Karpas-422 (cell line): ENCODE data around the gene ABCA3. TPM values are rescaled to one million over a fixed set of nuclear protein-coding genes. Genes with fewer than 3 reads are reported as not detected.

Source experiments
- DNase-seq: peaks from one replicate; pipeline ENCODE4 v3.0.0-alpha.2; 2015
- H2AFZ ChIP-seq: fragments of 200-600 bp; sonication (generic); 2 replicates; pipeline ENCODE4 v1.6.1; 2014; ENCODE audit warnings: antibody characterized with exemption, low read length, mixed read lengths
- H3K27ac ChIP-seq: fragments of 200-600 bp; sonication (generic); 2 replicates; pipeline ENCODE4 v1.5.1; 2014; ENCODE audit warnings: mild to moderate bottlenecking, low read length, moderate library complexity
- H3K27me3 ChIP-seq: fragments of 200-600 bp; sonication (generic); 2 replicates; pipeline ENCODE4 v1.6.1; 2014; ENCODE audit warnings: low read length, mixed read lengths
- H3K36me3 ChIP-seq: fragments of 200-600 bp; sonication (generic); 2 replicates; pipeline ENCODE4 v1.6.1; 2014; ENCODE audit warnings: low read length, mixed read lengths; ENCODE audit not compliant: insufficient read depth
- H3K4me1 ChIP-seq: fragments of 200-600 bp; sonication (generic); 2 replicates; pipeline ENCODE4 v1.6.1; 2014; ENCODE audit warnings: mild to moderate bottlenecking, low read length, mixed read lengths
- H3K4me2 ChIP-seq: fragments of 200-600 bp; sonication (generic); 2 replicates; pipeline ENCODE4 v1.6.1; 2014; ENCODE audit warnings: low read length, low read depth, mild to moderate bottlenecking; ENCODE audit not compliant: poor library complexity, severe bottlenecking
- H3K4me3 ChIP-seq: fragments of 200-600 bp; sonication (generic); 2 replicates; pipeline ENCODE4 v1.5.1; 2014; ENCODE audit warnings: mild to moderate bottlenecking, antibody characterized with exemption, low read length, mixed read lengths
- H3K79me2 ChIP-seq: fragments of 200-600 bp; sonication (generic); 2 replicates; pipeline ENCODE4 v1.6.1; 2014; ENCODE audit warnings: mild to moderate bottlenecking, low read length, mixed read lengths
- H3K9ac ChIP-seq: fragments of 200-600 bp; sonication (generic); 2 replicates; pipeline ENCODE4 v1.6.0; 2014; ENCODE audit warnings: low read length
- H3K9me2 ChIP-seq: fragments of 200-600 bp; sonication (generic), shearing (Covaris generic); replicated peaks from 2 replicates; pipeline ENCODE4 v1.6.0; 2014; ENCODE audit warnings: mild to moderate bottlenecking, low read length, moderate library complexity; ENCODE audit not compliant: insufficient read depth
- H3K9me3 ChIP-seq: fragments of 300-700, 200-600 bp; sonication (generic); 2 replicates; pipeline ENCODE4 v1.6.1; 2014; ENCODE audit warnings: low read length, mixed read lengths
- H4K20me1 ChIP-seq: fragments of 200-600 bp; sonication (generic); 2 replicates; pipeline ENCODE4 v1.6.1; 2014; ENCODE audit warnings: mild to moderate bottlenecking, antibody characterized with exemption, low read length, low read depth; ENCODE audit not compliant: insufficient read depth
- total RNA-seq: library from RNA; depleted of rRNA; stranded (reverse); fragments of >200 nt; shearing (Covaris generic); gene quantifications from 2 replicates; pipeline ENCODE4 v1.2.3, GENCODE V29; 2014; ENCODE audit warnings: low replicate concordance

The ABCA3 gene
- total RNA-seq, 1 experiment from 2014 or later = 0.37 TPM

DNA sequence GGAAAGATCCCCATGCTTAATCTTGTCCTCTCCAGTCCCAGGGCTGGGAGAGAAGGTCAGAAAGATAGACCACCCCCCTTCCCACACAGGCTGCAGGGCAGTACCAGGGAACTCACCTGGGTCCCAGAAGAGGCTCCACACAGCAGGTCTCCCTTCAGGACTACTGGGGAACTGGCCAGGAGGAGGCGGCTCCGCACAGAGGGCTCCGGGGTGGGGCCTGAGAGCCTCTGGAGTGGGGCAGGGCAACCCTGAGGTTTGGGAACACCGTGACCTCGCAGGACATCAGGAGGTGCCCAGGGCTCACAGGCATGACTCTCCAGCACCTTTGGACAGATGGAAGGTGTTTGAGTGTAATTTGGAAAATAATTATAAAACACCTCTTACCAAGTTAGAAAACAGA lies 11.0 kb downstream of the ABCA3 start:
- no peak overlapping the region for H3K4me2 ChIP-seq

GRCh38 chr16:2328428-2328827 lies 12.1 kb downstream of the ABCA3 start:
- H3K9ac ChIP-seq = no peak overlapping the region
- no peaks in the 10 kb centered on the region for H3K4me1 ChIP-seq
- H3K4me2 ChIP-seq = no peak overlapping the region
- no peak overlapping the region for H3K4me3 ChIP-seq
- H3K27ac ChIP-seq = no peak overlapping the region
- H3K27me3 ChIP-seq = no peaks in the 10 kb centered on the region
- H4K20me1 ChIP-seq = no peaks in the 10 kb centered on the region
- H3K9me3 ChIP-seq = no peaks in the 10 kb centered on the region
- no peaks in the 10 kb centered on the region for H3K36me3 ChIP-seq
- H3K9me2 ChIP-seq = no peaks in the 10 kb centered on the region
- H3K79me2 ChIP-seq = no peaks in the 10 kb centered on the region
- no peak for DNase-seq
- no peak overlapping the region for H2AFZ ChIP-seq

More for the DNA sequence above, 11.0 kb downstream of the ABCA3 start:
- H3K9me2 ChIP-seq = no peaks in the 10 kb centered on the region
- no peak for DNase-seq
- H3K4me3 ChIP-seq = no peak overlapping the region
- H3K79me2 ChIP-seq = no peaks in the 10 kb centered on the region
- H3K9ac ChIP-seq = no peak overlapping the region
- no peaks in the 10 kb centered on the region for H4K20me1 ChIP-seq
- H3K27me3 ChIP-seq = no peaks in the 10 kb centered on the region
- H2AFZ ChIP-seq = no peak overlapping the region
- H3K36me3 ChIP-seq = no peaks in the 10 kb centered on the region
- no peak overlapping the region for H3K27ac ChIP-seq
- no peaks in the 10 kb centered on the region for H3K9me3 ChIP-seq
- H3K4me1 ChIP-seq = no peaks in the 10 kb centered on the region

DNA sequence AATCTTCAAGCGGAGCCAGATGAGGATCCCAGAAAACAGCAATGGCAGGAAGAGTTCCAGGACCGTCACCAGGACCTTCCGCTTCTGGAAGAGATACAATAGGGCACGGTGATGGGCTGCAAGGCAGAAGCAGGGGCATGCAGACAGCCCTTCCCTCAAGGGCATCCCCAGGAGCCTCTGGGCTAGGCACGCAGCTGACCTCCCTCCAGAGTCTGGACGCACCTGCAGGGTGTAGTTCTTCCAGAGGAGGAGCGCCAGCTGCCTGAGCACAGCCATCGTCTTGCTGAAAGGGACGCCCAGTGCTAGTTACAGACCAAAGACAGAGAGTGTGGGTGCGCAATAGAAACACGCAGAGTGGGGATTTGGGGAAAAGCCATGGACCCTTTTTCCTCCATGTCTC lies 14.3 kb downstream of the ABCA3 start:
- no peak for DNase-seq
- Histone ChIP-seq H3K27ac (no peak overlapping the region), H3K9me3 (no peaks in the 10 kb centered on the region), H3K79me2 (no peaks in the 10 kb centered on the region), H3K4me3 (no peak overlapping the region), H3K36me3 (no peaks in the 10 kb centered on the region), H3K4me1 (no peaks in the 10 kb centered on the region), H4K20me1 (no peaks in the 10 kb centered on the region), H3K9me2 (no peaks in the 10 kb centered on the region), H3K9ac (no peak overlapping the region), H3K4me2 (no peak overlapping the region), H2AFZ (no peak overlapping the region), H3K27me3 (no peaks in the 10 kb centered on the region)

GRCh38 chr16:2325791-2326190 lies 14.7 kb downstream of the ABCA3 start:
- Histone ChIP-seq H2AFZ (no peak overlapping the region), H3K27me3 (no peaks in the 10 kb centered on the region), H3K4me3 (no peak overlapping the region), H4K20me1 (no peaks in the 10 kb centered on the region), H3K9ac (no peak overlapping the region), H3K4me2 (no peak overlapping the region), H3K79me2 (no peaks in the 10 kb centered on the region), H3K9me3 (no peaks in the 10 kb centered on the region), H3K36me3 (no peaks in the 10 kb centered on the region), H3K27ac (no peak overlapping the region), H3K4me1 (no peaks in the 10 kb centered on the region), H3K9me2 (no peaks in the 10 kb centered on the region)
- DNase-seq = no peak

DNA sequence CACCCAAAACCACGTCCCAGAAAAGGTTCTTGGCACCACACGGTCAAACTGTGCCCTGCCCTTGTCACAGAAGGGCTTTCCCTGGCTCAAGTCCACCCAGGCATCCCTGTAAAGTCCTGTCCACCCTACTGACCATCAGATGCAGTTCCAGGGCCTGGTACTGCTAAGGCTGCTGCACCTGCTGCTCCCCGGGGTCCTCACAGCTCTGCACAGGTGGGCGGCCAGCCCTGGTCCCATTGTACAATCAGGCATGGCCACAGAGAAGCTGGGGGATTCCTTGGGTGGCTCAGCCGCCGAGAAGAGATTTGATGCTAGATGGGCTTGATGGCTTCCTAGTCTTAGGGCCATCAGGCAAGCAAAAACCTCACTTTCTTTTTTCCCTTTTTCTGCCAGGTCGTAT lies 15.3 kb downstream of the ABCA3 start:
- H2AFZ ChIP-seq = no peak overlapping the region
- no peaks in the 10 kb centered on the region for H3K27me3 ChIP-seq
- no peaks in the 10 kb centered on the region for H3K9me3 ChIP-seq
- no peaks in the 10 kb centered on the region for H3K4me1 ChIP-seq
- no peak overlapping the region for H3K4me3 ChIP-seq
- no peak overlapping the region for H3K27ac ChIP-seq
- no peaks in the 10 kb centered on the region for H4K20me1 ChIP-seq
- H3K79me2 ChIP-seq = no peaks in the 10 kb centered on the region
- no peaks in the 10 kb centered on the region for H3K9me2 ChIP-seq
- H3K9ac ChIP-seq = no peak overlapping the region
- no peak for DNase-seq
- H3K4me2 ChIP-seq = no peak overlapping the region
- no peaks in the 10 kb centered on the region for H3K36me3 ChIP-seq

- H3K9me3 ChIP-seq = no peaks in the 10 kb centered on the region
- no peak overlapping the region for H3K9ac ChIP-seq
- no peaks in the 10 kb centered on the region for H3K79me2 ChIP-seq
- H3K36me3 ChIP-seq = no peaks in the 10 kb centered on the region
- H2AFZ ChIP-seq = no peak overlapping the region
- no peaks in the 10 kb centered on the region for H3K4me1 ChIP-seq
- H3K9me2 ChIP-seq = no peaks in the 10 kb centered on the region
- H3K27me3 ChIP-seq = no peaks in the 10 kb centered on the region
- no peak overlapping the region for H3K27ac ChIP-seq
- no peak overlapping the region for H3K4me2 ChIP-seq
- no peaks in the 10 kb centered on the region for H4K20me1 ChIP-seq
- H3K4me3 ChIP-seq = no peak overlapping the region
- no peak for DNase-seq
Observed at GRCh38 chr16:2324296-2324859, 16.1 kb downstream of the ABCA3 start.

- Histone ChIP-seq H4K20me1 (no peaks in the 10 kb centered on the region), H3K4me1 (no peaks in the 10 kb centered on the region), H3K27me3 (no peaks in the 10 kb centered on the region), H3K9me2 (no peaks in the 10 kb centered on the region), H2AFZ (no peak overlapping the region), H3K27ac (no peak overlapping the region), H3K4me2 (no peak overlapping the region), H3K9me3 (no peaks in the 10 kb centered on the region), H3K79me2 (no peaks in the 10 kb centered on the region), H3K4me3 (no peak overlapping the region), H3K36me3 (no peaks in the 10 kb centered on the region), H3K9ac (no peak overlapping the region)
- DNase-seq = no peak
Observed at GRCh38 chr16:2323701-2324100, 16.8 kb downstream of the ABCA3 start.

DNA sequence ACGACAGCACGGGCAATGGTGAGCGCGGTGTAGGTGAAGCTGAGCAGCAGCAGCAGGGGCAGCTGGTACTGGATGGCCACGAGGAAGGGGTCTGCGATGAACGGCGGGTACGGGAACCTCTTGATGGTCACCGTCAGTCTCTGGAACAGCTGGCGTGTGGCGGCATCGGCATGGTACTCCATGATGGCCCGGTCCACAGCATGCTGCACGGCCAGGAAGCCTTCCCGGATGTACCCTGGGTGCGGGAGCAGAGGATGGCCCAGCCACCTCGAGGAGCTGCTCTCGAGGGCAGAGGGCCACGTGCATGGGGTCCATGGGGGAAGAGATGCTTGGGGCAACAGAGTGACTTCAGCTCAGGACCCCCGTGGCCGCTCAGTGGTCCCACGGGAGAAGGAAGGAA lies 20.9 kb downstream of the ABCA3 start:
- Histone ChIP-seq H3K79me2 (no peaks in the 10 kb centered on the region), H3K4me3 (no peak overlapping the region), H3K27me3 (no peaks in the 10 kb centered on the region), H3K36me3 (no peaks in the 10 kb centered on the region), H3K4me1 (no peaks in the 10 kb centered on the region), H3K9ac (no peak overlapping the region), H2AFZ (no peak overlapping the region), H3K9me3 (no peaks in the 10 kb centered on the region), H4K20me1 (no peaks in the 10 kb centered on the region), H3K4me2 (no peak overlapping the region), H3K9me2 (no peaks in the 10 kb centered on the region), H3K27ac (no peak overlapping the region)
- DNase-seq = no peak
